Spleen (tissue), 11 donors: Measurements from ENCODE around the gene TACR3. TPM values are rescaled to one million over a fixed set of nuclear protein-coding genes. Genes with fewer than 3 reads are reported as not detected.

ENCODE experiments used
- DNase-seq: peaks from one replicate; pipeline ENCODE4 v3.0.0-alpha.2; 2020
- H3K27ac ChIP-seq, 8 donors: fragments of 200-600 bp; sonication (generic) in 7 of 8; 1 replicate in 4 of 8; 2 replicates in 4 of 8; pipeline versions ENCODE4 v1.5.0 to v1.8.0; 2016 to 2021; ENCODE audit warnings: inconsistent platforms in 4 of 8, mild to moderate bottlenecking in 4 of 8, moderate library complexity in 1 of 8
- H3K27me3 ChIP-seq, 7 donors: fragments of 200-600 bp; sonication (generic) in 6 of 7; replicated peaks in 1 of 7; 1 replicate in 4 of 7; 2 replicates in 3 of 7; pipeline versions ENCODE4 v1.5.0 to v1.8.0; 2016 to 2021; ENCODE audit warnings: inconsistent platforms in 3 of 7, mild to moderate bottlenecking in 1 of 7
- H3K36me3 ChIP-seq, 6 donors: fragments of 200-600 bp; sonication (generic) in 5 of 6; 1 replicate in 4 of 6; 2 replicates in 2 of 6; pipeline versions ENCODE4 v1.5.0 to v1.8.0; 2016 to 2021; ENCODE audit warnings: inconsistent platforms in 2 of 6
- H3K4me1 ChIP-seq, 6 donors: fragments of 200-600 bp; sonication (generic) in 5 of 6; 1 replicate in 3 of 6; 2 replicates in 3 of 6; pipeline versions ENCODE4 v1.5.0 to v1.8.0; 2016 to 2021; ENCODE audit warnings: inconsistent platforms in 3 of 6
- H3K4me3 ChIP-seq, 8 donors: fragments of 200-600 bp; sonication (generic) in 7 of 8; 1 replicate in 4 of 8; 2 replicates in 4 of 8; pipeline versions ENCODE4 v1.5.0 to v1.8.0; 2016 to 2021; ENCODE audit warnings: inconsistent platforms in 4 of 8, mild to moderate bottlenecking in 4 of 8, moderate library complexity in 2 of 8
- H3K9me3 ChIP-seq, 8 donors: fragments of 200-600 bp; sonication (generic) in 7 of 8; 1 replicate in 4 of 8; 2 replicates in 4 of 8; pipeline versions ENCODE4 v1.5.0 to v1.8.0; 2016 to 2021; ENCODE audit warnings: inconsistent platforms in 4 of 8
- POLR2A ChIP-seq, 3 donors: fragments of 450-650 bp; IDR thresholded peaks; one replicate each; pipeline ENCODE4 v1.5.1; 2017; ENCODE audit warnings: antibody characterized with exemption in 3 of 3, mild to moderate bottlenecking in 1 of 3
- POLR2AphosphoS5 ChIP-seq, 3 donors: sonication (generic); formaldehyde crosslinking; IDR thresholded peaks; one replicate each; pipeline ENCODE4 v1.5.1; 2017; ENCODE audit warnings: antibody characterized with exemption in 3 of 3
- WGBS, 5 donors: extraction: QIAGEN DNeasy Blood & Tissue Kit in 3 of 5; methylation state at CpG; one replicate each; pipeline versions ENCODE4 v1.1.5 to v1.1.7; 2013 to 2018; 5-methylcytosine and 5-hydroxymethylcytosine counted together
- intact Hi-C: fragments of 100-400 bp; cut with DNase I; formaldehyde crosslinking; loops from one replicate; pipeline ENCODE4 v1.15.0; 2023; ENCODE audit warnings: low total_unique reads
- polyA plus RNA-seq, 3 donors: library from polyadenylated mRNA; stranded (reverse); fragments of 200-250 nt; gene quantifications; one replicate each; pipeline ENCODE4 v1.2.1, GENCODE V29; 2013
- total RNA-seq, 7 donors: library from RNA; depleted of rRNA in 3 of 7; stranded (reverse); fragments of >200 nt in 3 of 7; fragmentation: NEBNext Ultra II Directional in 4 of 7; extraction: Animal tissue kit (Norgen Biotek cat#: 25700) in 4 of 7; gene quantifications; one replicate each; pipeline versions ENCODE4 v1.1.0 to v1.2.1, GENCODE V29; 2016 to 2021
- TF ChIP-seq, protein P1 (sequence below), 11 experiments: fragments of 200-600 bp in 7 of 11; fragments of 450-650 bp in 4 of 11; sonication (generic) in 4 of 11; IDR thresholded peaks in 8 of 11; conservative IDR thresholded peaks in 3 of 11; 1 replicate in 7 of 11; 2 replicates in 4 of 11; pipeline versions ENCODE4 v1.4.0 to v1.8.0; 2016 to 2021; ENCODE audit warnings: antibody characterized with exemption in 11 of 11, inconsistent platforms in 4 of 11, mild to moderate bottlenecking in 1 of 11
- donor health status: healthy with polysubstance abuse.
- donor health status: DM: no; HTN: no; CAD: no; lungs with moderate emphysema.
- donor health status: DM: no; HTN: no; CAD: no.
- donor health status: Bipolar disorder and iron deficiency.
- donor health status: healthy.
- donor health status: DM: no; HTN: no; CAD: no.
- donor health status: DM: yes; HTN: yes; CAD: no.

Gene TACR3
- total and polyA plus RNA-seq, 10 donors, result not detected

DNA sequence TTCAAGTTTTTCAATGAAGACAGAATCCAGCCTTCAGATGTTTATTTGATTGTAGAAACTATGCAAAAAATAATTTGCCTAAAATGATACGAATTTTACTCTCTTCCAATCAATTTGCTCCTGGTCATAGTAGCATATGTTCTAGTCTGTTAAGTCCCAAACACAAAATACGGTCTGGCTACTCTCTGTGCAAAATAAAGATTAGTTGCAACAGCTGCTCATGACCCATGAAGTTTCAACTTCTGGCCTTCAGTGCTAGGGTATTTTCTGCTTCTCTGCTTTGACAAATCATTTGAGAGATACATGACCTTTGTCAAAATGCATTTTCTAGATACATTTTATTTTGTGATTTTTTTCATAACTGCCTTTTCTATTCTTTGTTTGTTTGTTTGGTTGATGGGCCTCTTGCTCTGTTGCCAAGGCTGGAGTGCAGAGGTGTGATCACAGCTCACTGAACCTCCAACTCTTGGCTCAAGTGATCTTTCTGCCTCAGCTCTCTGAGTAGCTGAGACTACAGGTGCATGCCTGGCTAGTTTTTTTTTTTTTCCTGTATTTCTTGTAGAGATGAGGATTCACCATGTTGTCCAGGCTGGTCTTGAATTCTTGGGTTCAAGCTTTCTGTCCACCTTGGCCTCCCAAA is 55.2 kb downstream of the TACR3 start:
- H3K4me1 ChIP-seq, result no peaks in the 10 kb centered on the region
- no peaks in the 10 kb centered on the region for H3K9me3 ChIP-seq
- intact Hi-C loops, result no loop called here
- no peak for DNase-seq
- no peaks in the 10 kb centered on the region for H3K36me3 ChIP-seq
- H3K27me3 ChIP-seq, result no peaks in the 10 kb centered on the region
- 59 to 90% (median 74%) methylated on average over 2 of the region's 2 CpGs for WGBS, 5 donors
- TF ChIP-seq POLR2AphosphoS5 (IDR thresholded peaks at IDR 0.05) (no peak), POLR2A (IDR thresholded peaks at IDR 0.05) (no peak)
- TF ChIP-seq, protein P1, sequence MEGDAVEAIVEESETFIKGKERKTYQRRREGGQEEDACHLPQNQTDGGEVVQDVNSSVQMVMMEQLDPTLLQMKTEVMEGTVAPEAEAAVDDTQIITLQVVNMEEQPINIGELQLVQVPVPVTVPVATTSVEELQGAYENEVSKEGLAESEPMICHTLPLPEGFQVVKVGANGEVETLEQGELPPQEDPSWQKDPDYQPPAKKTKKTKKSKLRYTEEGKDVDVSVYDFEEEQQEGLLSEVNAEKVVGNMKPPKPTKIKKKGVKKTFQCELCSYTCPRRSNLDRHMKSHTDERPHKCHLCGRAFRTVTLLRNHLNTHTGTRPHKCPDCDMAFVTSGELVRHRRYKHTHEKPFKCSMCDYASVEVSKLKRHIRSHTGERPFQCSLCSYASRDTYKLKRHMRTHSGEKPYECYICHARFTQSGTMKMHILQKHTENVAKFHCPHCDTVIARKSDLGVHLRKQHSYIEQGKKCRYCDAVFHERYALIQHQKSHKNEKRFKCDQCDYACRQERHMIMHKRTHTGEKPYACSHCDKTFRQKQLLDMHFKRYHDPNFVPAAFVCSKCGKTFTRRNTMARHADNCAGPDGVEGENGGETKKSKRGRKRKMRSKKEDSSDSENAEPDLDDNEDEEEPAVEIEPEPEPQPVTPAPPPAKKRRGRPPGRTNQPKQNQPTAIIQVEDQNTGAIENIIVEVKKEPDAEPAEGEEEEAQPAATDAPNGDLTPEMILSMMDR (IDR thresholded peaks at IDR 0.05 in 8 of 11, conservative IDR thresholded peaks at IDR 0.05 in 3 of 11), result no peak
- H3K27ac ChIP-seq, result no peak overlapping the region
- no peak overlapping the region for H3K4me3 ChIP-seq

DNA sequence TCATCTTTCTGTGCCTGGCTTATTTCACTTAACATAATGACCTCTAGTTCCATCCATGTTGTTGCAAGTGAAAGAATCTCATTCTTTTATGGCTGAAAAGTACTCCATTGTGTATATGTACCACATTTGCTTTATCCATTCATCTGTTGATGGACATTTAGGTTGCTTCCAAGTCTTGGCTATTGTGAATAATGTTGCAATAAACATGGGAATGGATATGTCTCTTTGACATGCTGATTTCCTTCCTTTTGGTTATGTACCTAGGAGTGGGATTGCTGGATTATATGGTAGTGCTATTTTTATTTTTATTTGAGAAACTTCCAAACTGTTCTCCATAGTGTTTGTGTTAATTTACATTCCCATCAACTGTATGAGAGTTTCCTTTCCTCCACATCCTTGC is 71.2 kb downstream of the TACR3 start:
- Histone ChIP-seq H3K4me3 (no peak overlapping the region), H3K27me3 (no peaks in the 10 kb centered on the region), H3K9me3 (peaks cover 0 to 11% (median 0%) of the 10 kb centered on the region in 8 donors), H3K36me3 (no peaks in the 10 kb centered on the region), H3K4me1 (no peaks in the 10 kb centered on the region), H3K27ac (no peak overlapping the region)
- TF ChIP-seq POLR2AphosphoS5 (IDR thresholded peaks at IDR 0.05) (no peak), POLR2A (IDR thresholded peaks at IDR 0.05) (no peak)
- TF ChIP-seq, protein P1 (IDR thresholded peaks at IDR 0.05 in 8 of 11, conservative IDR thresholded peaks at IDR 0.05 in 3 of 11), result no peak
- intact Hi-C loops, result no loop called here
- DNase-seq, result no peak

DNA sequence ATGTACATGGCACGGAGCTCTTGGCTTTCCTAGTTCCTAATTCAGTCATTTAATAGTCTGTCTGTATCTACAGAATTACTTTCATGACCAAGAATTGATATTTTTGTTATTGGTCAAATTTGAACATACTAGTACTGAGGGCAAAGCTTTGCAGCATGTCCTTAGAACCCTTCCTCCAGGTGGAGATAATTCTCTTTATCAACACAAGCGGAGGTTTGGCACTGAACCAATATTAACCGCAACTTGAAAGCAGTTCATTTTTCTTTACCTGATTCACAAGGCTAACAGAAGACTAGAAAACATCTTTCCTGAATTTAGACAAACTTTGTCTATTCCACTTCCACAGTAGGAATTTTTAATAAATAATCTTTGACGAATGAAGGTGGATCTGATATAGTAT is 73.8 kb downstream of the TACR3 start:
- WGBS, 5 donors, result 80 to 86% (median 83%) methylated on average over 4 of the region's 4 CpGs
- peaks cover 0 to 9% (median 6%) of the 10 kb centered on the region in 8 donors for H3K9me3 ChIP-seq
- no peaks in the 10 kb centered on the region for H3K4me1 ChIP-seq
- DNase-seq, result no peak
- H3K27me3 ChIP-seq, result no peaks in the 10 kb centered on the region
- H3K27ac ChIP-seq, result no peak overlapping the region
- intact Hi-C loops, result no loop called here
- H3K4me3 ChIP-seq, result no peak overlapping the region
- TF ChIP-seq, protein P1 (IDR thresholded peaks at IDR 0.05 in 8 of 11, conservative IDR thresholded peaks at IDR 0.05 in 3 of 11), result no peak
- TF ChIP-seq POLR2A (IDR thresholded peaks at IDR 0.05) (no peak), POLR2AphosphoS5 (IDR thresholded peaks at IDR 0.05) (no peak)
- H3K36me3 ChIP-seq, result no peaks in the 10 kb centered on the region

DNA sequence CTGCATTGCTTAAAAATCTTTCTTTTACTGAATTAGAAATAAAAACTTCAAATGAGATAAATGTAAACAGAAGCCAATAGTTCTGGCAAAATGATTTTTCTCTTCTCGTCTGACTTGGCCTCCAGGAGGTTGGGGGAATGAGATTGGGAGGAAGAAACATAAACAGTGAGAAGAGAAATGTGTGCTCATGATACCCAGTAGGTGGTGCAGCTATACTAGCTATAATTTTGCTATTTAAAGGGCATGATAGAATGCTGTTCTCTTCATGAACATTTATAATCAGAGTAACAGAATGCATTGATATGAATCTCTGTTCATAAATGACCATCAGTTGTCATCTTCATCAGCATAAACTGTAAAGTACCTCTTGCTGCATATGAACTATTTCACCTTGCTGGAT is 85.5 kb downstream of the TACR3 start:
- no peak overlapping the region for H3K27ac ChIP-seq
- WGBS, 5 donors, result 21 to 40% (median 26%) methylated on average over 1 of the region's 1 CpG
- intact Hi-C loops, result no loop called here

More for the DNA sequence above, 85.5 kb downstream of the TACR3 start:
- no peaks in the 10 kb centered on the region for H3K27me3 ChIP-seq
- H3K4me1 ChIP-seq, result no peaks in the 10 kb centered on the region
- H3K4me3 ChIP-seq, result no peak overlapping the region
- no peak for DNase-seq
- no peaks in the 10 kb centered on the region for H3K36me3 ChIP-seq
- TF ChIP-seq POLR2AphosphoS5 (IDR thresholded peaks at IDR 0.05) (no peak), POLR2A (IDR thresholded peaks at IDR 0.05) (no peak)
- TF ChIP-seq, protein P1 (IDR thresholded peaks at IDR 0.05 in 8 of 11, conservative IDR thresholded peaks at IDR 0.05 in 3 of 11), result no peak
- peaks cover 0 to 12% (median 4%) of the 10 kb centered on the region in 8 donors for H3K9me3 ChIP-seq
